GM12878 (cell line): ENCODE measurements around the gene RSRC1. TPM values are rescaled to one million over a fixed set of nuclear protein-coding genes. Genes with fewer than 3 reads are reported as not detected.

Source experiments
- ATAC-seq: fragments of 200-7000 bp; cut with Tn5 transposase; 3 replicates; pipeline ENCODE4 v1.9.1; 2020; ENCODE audit warnings: mild to moderate bottlenecking, moderate library complexity
- BruUV-seq: library from RNA; stranded (reverse); fragments of 400-500 nt; replicated peaks from 2 replicates; lab custom pipeline; 2021; lab: Mats Ljungman, UMichigan
- CTCF ChIA-PET: fragments of 300-600 bp; sonication (Branson Sonifier 250); formaldehyde crosslinking; extraction: SDS; loops from one replicate; lab custom pipeline; 2021; ENCODE audit warnings: inconsistent platforms; lab: Yijun Ruan, JAX
- POLR2A ChIA-PET: fragments of 350-600 bp; formaldehyde crosslinking; extraction: SDS; loops from one replicate; lab custom pipeline; 2021; ENCODE audit warnings: inconsistent platforms; lab: Charles Lee
- RAD21 ChIA-PET: fragments of 300-600 bp; sonication (Branson Sonifier 250); formaldehyde crosslinking; loops from one replicate; lab custom pipeline; 2023; ENCODE audit warnings: antibody characterized with exemption; ENCODE audit not compliant: unreplicated experiment; lab: Charles Lee
- SMC1A ChIA-PET: fragments of 300-600 bp; sonication (Branson Sonifier 250); formaldehyde crosslinking; loops from one replicate; lab custom pipeline; 2023; ENCODE audit not compliant: unreplicated experiment, uncharacterized antibody; lab: Charles Lee
- DNase-seq: peaks from one replicate; pipeline ENCODE4 v3.0.0-alpha.2; 2011; ENCODE audit warnings: low read depth, low spot score
- FAIRE-seq: peaks from 3 replicates; lab custom pipeline; 2011; peaks lifted over from hg19 to GRCh38; lab: Jason Lieb, UNC
- H2AFZ ChIP-seq: 2 replicates; pipeline ENCODE4 v1.6.0; 2011; ENCODE audit warnings: low read depth, low read length, control low read depth; ENCODE audit not compliant: control insufficient read depth
- H3K27ac ChIP-seq: 2 replicates; pipeline ENCODE4 v1.5.1; 2011; ENCODE audit warnings: control low read depth; ENCODE audit not compliant: control insufficient read depth, insufficient read depth
- H3K27me3 ChIP-seq, 2 experiments: replicated peaks in 1 of 2; 2 replicates each; pipeline versions ENCODE4 v1.6.0 to v1.6.1; 2011; ENCODE audit warnings: low read length in 1 of 2; ENCODE audit not compliant: control insufficient read depth in 2 of 2, insufficient read depth in 2 of 2
- H3K36me3 ChIP-seq, 2 experiments: 2 replicates each; pipeline ENCODE4 v1.5.1; 2011; ENCODE audit warnings: low read length in 1 of 2; ENCODE audit not compliant: control insufficient read depth in 2 of 2, insufficient read depth in 2 of 2
- H3K4me1 ChIP-seq: 2 replicates; pipeline ENCODE4 v1.6.1; 2011; ENCODE audit warnings: mild to moderate bottlenecking, low read length, moderate library complexity, mixed read lengths; ENCODE audit not compliant: control insufficient read depth, insufficient read depth
- H3K4me2 ChIP-seq: 2 replicates; pipeline ENCODE4 v1.6.0; 2011; ENCODE audit warnings: control low read depth; ENCODE audit not compliant: control insufficient read depth, insufficient read depth
- H3K4me3 ChIP-seq: fragments of 200-600 bp; sonication (generic); 2 replicates; pipeline ENCODE4 v1.5.1; 2016
- H3K79me2 ChIP-seq: 2 replicates; pipeline ENCODE4 v1.6.0; 2011; ENCODE audit warnings: low read length; ENCODE audit not compliant: control insufficient read depth, insufficient read depth
- H3K9ac ChIP-seq: 2 replicates; pipeline ENCODE4 v1.8.0; 2011; ENCODE audit warnings: low read length, control low read depth, mixed read lengths; ENCODE audit not compliant: control insufficient read depth, insufficient read depth
- H3K9me3 ChIP-seq: replicated peaks from 3 replicates; pipeline ENCODE4 v1.5.1; 2011; ENCODE audit warnings: mild to moderate bottlenecking, low read length; ENCODE audit not compliant: control insufficient read depth, insufficient read depth
- H4K20me1 ChIP-seq: 2 replicates; pipeline ENCODE4 v1.6.0; 2011; ENCODE audit not compliant: control insufficient read depth, insufficient read depth
- WGBS: methylation state at CpG from one replicate; pipeline ENCODE4 v1.1.6; 2016; ENCODE audit warnings: low lambda C conversion rate; ENCODE audit not compliant: insufficient replicate concordance, insufficient coverage; ENCODE audit errors: missing lambda C conversion rate; 5-methylcytosine and 5-hydroxymethylcytosine counted together
- in situ Hi-C: fragments of 300-500 bp; cut with MboI; formaldehyde crosslinking; loops from 9 replicates; pipeline ENCODE4 v1.14.3; 2018; ENCODE audit warnings: mixed read lengths
- intact Hi-C: fragments of 100-400 bp; cut with micrococcal nuclease; formaldehyde crosslinking; loops from one replicate; pipeline ENCODE4 v1.14.2; 2022; ENCODE audit not compliant: unreplicated experiment
- polyA plus RNA-seq, 11 experiments: library from polyadenylated mRNA; depleted of rRNA in 4 of 11; unstranded in 6 of 11; stranded (reverse) in 5 of 11; fragments of >200 nt; fragmentation: Nextera tagmentation in 4 of 11; fragmentation: Illumina TruSeq in 1 of 11; extraction: Ambion mirVana in 4 of 11; extraction: Trizol in 1 of 11; gene quantifications; 1 replicate in 1 of 11; 2 replicates in 10 of 11; pipeline versions ENCODE4 v1.2.1 to v1.2.3, GENCODE V29; 2011 to 2016; ENCODE audit warnings: inconsistent platforms in 2 of 11, missing spikeins in 2 of 11, low read depth in 1 of 11
- total RNA-seq, 4 experiments: library from RNA; depleted of rRNA in 3 of 4; stranded (reverse); fragments of >200 nt in 3 of 4; fragmentation: Illumina TruSeq in 1 of 4; extraction: Trizol in 1 of 4; gene quantifications; 2 replicates each; pipeline versions ENCODE4 v1.2.1 to v1.2.3, GENCODE V29; 2013 to 2021
- TF ChIP-seq, protein P1 (sequence below): fragments of 450-650 bp; formaldehyde crosslinking; IDR thresholded peaks from 2 replicates; pipeline ENCODE4 v1.4.0; 2020; ENCODE audit warnings: mild to moderate bottlenecking, moderate library complexity

The RSRC1 gene
- total and polyA plus RNA-seq, 10 of the 15 experiments (the other 5 are each of a cell fraction or from before 2014, with no cell fraction given) = 16.4 to 85.9 (median 42.0) TPM

DNA sequence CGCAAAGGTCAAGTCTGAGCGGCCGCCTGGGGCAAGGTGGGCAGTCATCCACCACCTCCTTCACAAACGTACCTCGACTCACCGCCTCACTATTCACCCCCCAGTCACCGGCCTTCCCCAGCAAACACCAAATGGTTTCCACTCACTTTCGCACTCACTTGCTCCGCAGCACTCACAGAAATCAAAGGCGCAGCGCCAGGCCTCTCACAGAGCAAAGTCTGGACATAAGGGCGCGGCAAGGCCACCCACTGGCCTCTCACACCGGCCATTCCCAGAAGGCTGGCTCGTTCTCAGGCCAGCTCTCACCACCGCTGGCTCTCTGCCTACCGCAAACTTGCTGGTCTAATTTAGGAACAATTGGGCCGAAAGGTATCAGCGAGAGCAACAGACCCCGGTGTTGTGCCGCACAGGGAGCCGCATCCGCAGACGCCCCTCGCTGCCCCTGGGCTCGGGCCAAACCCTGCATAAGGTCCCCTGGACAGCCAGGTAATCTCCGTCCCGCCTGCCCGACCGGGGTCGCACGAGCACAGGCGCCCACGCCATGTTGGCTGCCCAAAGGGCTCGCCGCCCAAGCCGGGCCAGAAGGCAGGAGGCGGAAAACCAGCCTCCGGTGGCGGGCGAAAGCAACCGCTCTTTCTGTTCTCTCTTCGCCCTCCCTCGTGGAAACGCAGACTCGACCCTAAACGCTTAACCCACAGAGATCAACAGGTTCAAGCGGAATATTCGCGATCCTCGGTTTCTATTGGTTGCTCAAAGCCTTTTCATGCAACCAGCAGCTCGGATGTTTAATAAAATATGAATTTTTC is 6.6 kb upstream of the RSRC1 start:
- TF ChIP-seq, protein P1, sequence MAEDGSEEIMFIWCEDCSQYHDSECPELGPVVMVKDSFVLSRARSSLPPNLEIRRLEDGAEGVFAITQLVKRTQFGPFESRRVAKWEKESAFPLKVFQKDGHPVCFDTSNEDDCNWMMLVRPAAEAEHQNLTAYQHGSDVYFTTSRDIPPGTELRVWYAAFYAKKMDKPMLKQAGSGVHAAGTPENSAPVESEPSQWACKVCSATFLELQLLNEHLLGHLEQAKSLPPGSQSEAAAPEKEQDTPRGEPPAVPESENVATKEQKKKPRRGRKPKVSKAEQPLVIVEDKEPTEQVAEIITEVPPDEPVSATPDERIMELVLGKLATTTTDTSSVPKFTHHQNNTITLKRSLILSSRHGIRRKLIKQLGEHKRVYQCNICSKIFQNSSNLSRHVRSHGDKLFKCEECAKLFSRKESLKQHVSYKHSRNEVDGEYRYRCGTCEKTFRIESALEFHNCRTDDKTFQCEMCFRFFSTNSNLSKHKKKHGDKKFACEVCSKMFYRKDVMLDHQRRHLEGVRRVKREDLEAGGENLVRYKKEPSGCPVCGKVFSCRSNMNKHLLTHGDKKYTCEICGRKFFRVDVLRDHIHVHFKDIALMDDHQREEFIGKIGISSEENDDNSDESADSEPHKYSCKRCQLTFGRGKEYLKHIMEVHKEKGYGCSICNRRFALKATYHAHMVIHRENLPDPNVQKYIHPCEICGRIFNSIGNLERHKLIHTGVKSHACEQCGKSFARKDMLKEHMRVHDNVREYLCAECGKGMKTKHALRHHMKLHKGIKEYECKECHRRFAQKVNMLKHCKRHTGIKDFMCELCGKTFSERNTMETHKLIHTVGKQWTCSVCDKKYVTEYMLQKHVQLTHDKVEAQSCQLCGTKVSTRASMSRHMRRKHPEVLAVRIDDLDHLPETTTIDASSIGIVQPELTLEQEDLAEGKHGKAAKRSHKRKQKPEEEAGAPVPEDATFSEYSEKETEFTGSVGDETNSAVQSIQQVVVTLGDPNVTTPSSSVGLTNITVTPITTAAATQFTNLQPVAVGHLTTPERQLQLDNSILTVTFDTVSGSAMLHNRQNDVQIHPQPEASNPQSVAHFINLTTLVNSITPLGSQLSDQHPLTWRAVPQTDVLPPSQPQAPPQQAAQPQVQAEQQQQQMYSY = no peak
- no peak for FAIRE-seq
- ChIA-PET SMC1A (no interaction called here), RAD21 (no interaction called here), CTCF (interaction anchor here (1.7 kb wide), 1 partner anchor 331 kb away, joined by 6 read pairs; no protein-coding TSS in a partner anchor), POLR2A (no interaction called here)
- H3K4me3 ChIP-seq = peak overlapping the region; percentile 23; the same call in 1 of the 2 replicates
- in situ Hi-C loops = no loop called here
- no peak overlapping the region for H3K9ac ChIP-seq
- 9% methylated on average over 49 of the region's 52 CpGs for WGBS
- peak overlapping the region; percentile 82 for H3K4me2 ChIP-seq
- intact Hi-C loops = no loop called here
- ATAC-seq = peak; percentile 25
- no peaks in the 10 kb centered on the region for H3K36me3 ChIP-seq
- peaks cover 12 to 34% of the 10 kb centered on the region in 2 experiments for H3K27me3 ChIP-seq
- no peaks in the 10 kb centered on the region for H4K20me1 ChIP-seq
- no peaks in the 10 kb centered on the region; the same call in 2 of the 3 replicates for H3K9me3 ChIP-seq
- BruUV-seq = no TSS peak
- peak overlapping the region; percentile 10 for H2AFZ ChIP-seq
- no peak overlapping the region for H3K27ac ChIP-seq
- H3K79me2 ChIP-seq = no peaks in the 10 kb centered on the region
- no peak for DNase-seq
- H3K4me1 ChIP-seq = peaks cover 8% of the 10 kb centered on the region
